HG03060 (cell line): ENCODE measurements around the gene RNF44.

Experiments used
- ATAC-seq: cut with Tn5 transposase; IDR thresholded peaks from one replicate; pipeline ENCODE4 v1.9.1; 2021; ENCODE audit warnings: low read depth, moderate number of reproducible peaks; ENCODE audit not compliant: unreplicated experiment

RNF44 gene

GRCh38 chr5:176537554-176538229 is 490 bp upstream of the RNF44 start:
- peak; percentile 59 for ATAC-seq

GRCh38 chr5:176536132-176536901 is 885 bp downstream of the RNF44 start:
- no peak for ATAC-seq

GRCh38 chr5:176535664-176536131 is 1.5 kb downstream of the RNF44 start:
- ATAC-seq, result no peak

GRCh38 chr5:176535101-176535663 is 2.0 kb downstream of the RNF44 start:
- ATAC-seq, result no peak

- no peak for ATAC-seq
Observed at GRCh38 chr5:176534640-176535039, 2.6 kb downstream of the RNF44 start.

- no peak for ATAC-seq
Observed at GRCh38 chr5:176533894-176534611, 3.1 kb downstream of the RNF44 start.

- ATAC-seq, result no peak
Observed at GRCh38 chr5:176533390-176533789, 3.8 kb downstream of the RNF44 start.

- ATAC-seq, result no peak
Observed at GRCh38 chr5:176532795-176533194, 4.4 kb downstream of the RNF44 start.

GRCh38 chr5:176531902-176532493 is 5.2 kb downstream of the RNF44 start:
- ATAC-seq, result no peak

- no peak for ATAC-seq
Observed at GRCh38 chr5:176530983-176531901, 6.0 kb downstream of the RNF44 start.

- no peak for ATAC-seq
Observed at GRCh38 chr5:176530393-176530982, 6.7 kb downstream of the RNF44 start.

- ATAC-seq, result no peak
Observed at GRCh38 chr5:176529741-176530141, 7.5 kb downstream of the RNF44 start.

- no peak for ATAC-seq
Observed at GRCh38 chr5:176529116-176529740, 8.0 kb downstream of the RNF44 start.

- ATAC-seq, result no peak
Observed at GRCh38 chr5:176528761-176529115, 8.5 kb downstream of the RNF44 start.

GRCh38 chr5:176528301-176528700 is 8.9 kb downstream of the RNF44 start:
- no peak for ATAC-seq

GRCh38 chr5:176527246-176528222 is 9.7 kb downstream of the RNF44 start:
- ATAC-seq, result no peak

GRCh38 chr5:176526462-176526861 is 10.7 kb downstream of the RNF44 start:
- no peak for ATAC-seq

GRCh38 chr5:176525677-176526076 is 11.5 kb downstream of the RNF44 start:
- no peak for ATAC-seq
